SK-N-SH (cell line): Measurements from ENCODE around the gene PRB2. TPM values are rescaled to one million over a fixed set of nuclear protein-coding genes. Genes with fewer than 3 reads are reported as not detected.
"Not testable (repeated sequence)": the region's sequence is repeated elsewhere in the genome, so short reads cannot be mapped to it uniquely, and the experiment has no call there.

Experiments
- CTCF ChIA-PET: fragments of 300-600, 350-600 bp; formaldehyde crosslinking; extraction: SDS; loops from one replicate; lab custom pipeline; 2021; lab: Yijun Ruan, JAX
- POLR2A ChIA-PET: fragments of 350-600 bp; sonication (Branson Sonifier 250); formaldehyde crosslinking; extraction: SDS; loops from one replicate; lab custom pipeline; 2020; ENCODE audit warnings: antibody characterized with exemption, inconsistent platforms; lab: Yijun Ruan, JAX
- DNase-seq: peaks from one replicate; pipeline ENCODE4 v3.0.0; 2012
- H2AFZ ChIP-seq: fragments of 200-600 bp; sonication (generic); 2 replicates; pipeline ENCODE4 v1.8.1; 2016; ENCODE audit warnings: antibody characterized with exemption, mild to moderate bottlenecking, low read depth
- H3F3A ChIP-seq: fragments of 200-600 bp; sonication (generic); replicated peaks from 2 replicates; pipeline ENCODE3; 2016; ENCODE audit warnings: antibody characterized with exemption, mild to moderate bottlenecking; ENCODE audit not compliant: insufficient read depth
- H3K27ac ChIP-seq, 2 experiments: fragments of 200-500 bp in 1 of 2; fragments of 200-600 bp in 1 of 2; sonication (Bioruptor generic) in 1 of 2; sonication (generic), shearing (Covaris generic) in 1 of 2; 2 replicates each; pipeline versions ENCODE4 v1.5.1 to v1.6.1; 2014 to 2016; ENCODE audit warnings: low read depth in 2 of 2, inconsistent platforms in 1 of 2, low read length in 1 of 2, mild to moderate bottlenecking in 1 of 2, mixed read lengths in 1 of 2
- H3K27me3 ChIP-seq: fragments of 200-600 bp; sonication (generic), shearing (Covaris generic); 2 replicates; pipeline ENCODE4 v1.6.1; 2016; ENCODE audit warnings: mixed run types; ENCODE audit not compliant: insufficient read depth
- H3K36me3 ChIP-seq, 2 experiments: fragments of 200-500 bp in 1 of 2; fragments of 200-600 bp in 1 of 2; sonication (Bioruptor generic) in 1 of 2; sonication (generic) in 1 of 2; replicated peaks in 1 of 2; 2 replicates each; pipeline versions ENCODE3 to v1.5.1; 2014 to 2016; ENCODE audit warnings: low read length in 1 of 2, mild to moderate bottlenecking in 1 of 2; ENCODE audit not compliant: insufficient read depth in 2 of 2, control insufficient read depth in 1 of 2
- H3K4me1 ChIP-seq, 2 experiments: fragments of 200-500 bp in 1 of 2; fragments of 200-600 bp in 1 of 2; sonication (Bioruptor generic) in 1 of 2; sonication (generic), shearing (Covaris generic) in 1 of 2; 2 replicates each; pipeline versions ENCODE4 v1.5.1 to v1.6.1; 2014 to 2016; ENCODE audit warnings: low read depth in 1 of 2, low read length in 1 of 2, mixed run types in 1 of 2; ENCODE audit not compliant: insufficient read depth in 2 of 2, control insufficient read depth in 1 of 2
- H3K4me2 ChIP-seq: fragments of 200-600 bp; sonication (generic), shearing (Covaris generic); 2 replicates; pipeline ENCODE4 v1.6.1; 2017; ENCODE audit warnings: mixed run types
- H3K4me3 ChIP-seq, 2 experiments: fragments of 200-500 bp in 1 of 2; fragments of 200-600 bp in 1 of 2; sonication (Bioruptor generic) in 1 of 2; sonication (generic), shearing (Covaris generic) in 1 of 2; 2 replicates each; pipeline versions ENCODE4 v1.5.1 to v1.8.1; 2014 to 2016; ENCODE audit warnings: low read depth in 2 of 2, inconsistent platforms in 1 of 2, low read length in 1 of 2, mild to moderate bottlenecking in 1 of 2, mixed read lengths in 1 of 2, moderate library complexity in 1 of 2
- H3K79me2 ChIP-seq: fragments of 200-600 bp; sonication (generic); 2 replicates; pipeline ENCODE4 v1.8.1; 2017; ENCODE audit warnings: mild to moderate bottlenecking; ENCODE audit not compliant: insufficient read depth
- H3K9ac ChIP-seq: fragments of 200-600 bp; sonication (generic); 2 replicates; pipeline ENCODE4 v1.6.1; 2017; ENCODE audit warnings: mixed run types
- H3K9me2 ChIP-seq: fragments of 200-600 bp; sonication (generic); 2 replicates; pipeline ENCODE4 v1.6.1; 2017; ENCODE audit warnings: mixed run types
- H3K9me3 ChIP-seq: fragments of 200-600 bp; sonication (generic); 2 replicates; pipeline ENCODE4 v1.6.1; 2017; ENCODE audit warnings: mixed run types, mild to moderate bottlenecking, moderate library complexity
- H4K20me1 ChIP-seq: fragments of 200-600 bp; sonication (generic); 2 replicates; pipeline ENCODE4 v1.6.1; 2017; ENCODE audit warnings: mild to moderate bottlenecking, mixed run types; ENCODE audit not compliant: insufficient read depth
- FOSL2 ChIP-seq: IDR thresholded peaks from 2 replicates; pipeline ENCODE4 v1.4.0; 2012; ENCODE audit warnings: low read depth, mild to moderate bottlenecking, moderate library complexity, borderline replicate concordance
- JUND ChIP-seq: IDR thresholded peaks from 2 replicates; pipeline ENCODE4 v1.4.0; 2012
- MAX ChIP-seq: IDR thresholded peaks from 2 replicates; pipeline ENCODE4 v1.4.0; 2012; ENCODE audit warnings: low read depth
- MXI1 ChIP-seq: IDR thresholded peaks from 2 replicates; pipeline ENCODE4 v1.6.1; 2012; ENCODE audit warnings: mild to moderate bottlenecking, low read depth, low read length, improper control_type of control experiment
- NRF1 ChIP-seq: IDR thresholded peaks from 2 replicates; pipeline ENCODE4 v1.6.1; 2012; ENCODE audit warnings: low read depth, mild to moderate bottlenecking, low read length
- PBX3 ChIP-seq: IDR thresholded peaks from 2 replicates; pipeline ENCODE4; 2012
- RAD21 ChIP-seq: IDR thresholded peaks from 2 replicates; pipeline ENCODE4 v1.6.1; 2012; ENCODE audit warnings: mild to moderate bottlenecking, low read length
- REST ChIP-seq: IDR thresholded peaks from 2 replicates; pipeline ENCODE4 v1.6.1; 2012; ENCODE audit warnings: mild to moderate bottlenecking, low read depth, low read length, moderate library complexity
- RFX5 ChIP-seq: IDR thresholded peaks from 2 replicates; pipeline ENCODE4 v1.6.1; 2012; ENCODE audit warnings: mild to moderate bottlenecking, improper control_type of control experiment, low read length
- SMC3 ChIP-seq: IDR thresholded peaks from 2 replicates; pipeline ENCODE4 v1.6.1; 2012; ENCODE audit warnings: low read depth, low read length, improper control_type of control experiment
- TCF12 ChIP-seq: IDR thresholded peaks from 2 replicates; pipeline ENCODE4 v1.4.0; 2012
- USF2 ChIP-seq: fragments of 150-350 bp; IDR thresholded peaks from 2 replicates; pipeline ENCODE4 v1.6.1; 2017; ENCODE audit warnings: antibody characterized with exemption, low read length, low read depth, borderline replicate concordance
- ZBTB33 ChIP-seq: IDR thresholded peaks from 2 replicates; pipeline ENCODE4 v1.4.0; 2012; ENCODE audit warnings: low read depth, borderline replicate concordance
- WGBS: methylation state at CpG from one replicate; pipeline ENCODE4 v1.1.6; 2017; ENCODE audit warnings: low lambda C conversion rate; 5-methylcytosine and 5-hydroxymethylcytosine counted together
- polyA plus RNA-seq, 3 experiments: library from polyadenylated mRNA; depleted of rRNA; stranded (reverse); fragments of >200 nt; gene quantifications; 2 replicates each; pipeline ENCODE4 v1.2.3, GENCODE V29; 2012

Gene PRB2
- polyA plus RNA-seq, 1 of the 3 experiments (the other 2 are of a cell fraction): not detected

- H3K9me3 ChIP-seq, H3K4me2 ChIP-seq, H3K79me2 ChIP-seq, H3K4me3 ChIP-seq, H3K9ac ChIP-seq, H2AFZ ChIP-seq, H3K9me2 ChIP-seq, POLR2A ChIA-PET, CTCF ChIA-PET, DNase-seq, H3F3A ChIP-seq, H4K20me1 ChIP-seq, H3K4me1 ChIP-seq, H3K36me3 ChIP-seq, H3K27me3 ChIP-seq, H3K27ac ChIP-seq: not testable (repeated sequence)
- 2% methylated on average over 1 of the region's 1 CpG for WGBS
- TF ChIP-seq JUND (0 out of 2 replicates have a peak, but pooled peaks have one; percentile 6), FOSL2 (peak; percentile 8; the same call in 1 of the 2 replicates)
Measured at GRCh38 chr12:11360205-11360883, 35.0 kb downstream of the PRB2 start.

- DNase-seq, H2AFZ ChIP-seq, H3K27me3 ChIP-seq, H3K9me2 ChIP-seq, H3K79me2 ChIP-seq, H3F3A ChIP-seq, H4K20me1 ChIP-seq, H3K9me3 ChIP-seq, H3K4me3 ChIP-seq, H3K4me2 ChIP-seq, H3K4me1 ChIP-seq, POLR2A ChIA-PET, H3K36me3 ChIP-seq, CTCF ChIA-PET, H3K27ac ChIP-seq, H3K9ac ChIP-seq: not testable (repeated sequence)
- WGBS: 21% methylated on average over 2 of the region's 2 CpGs
Measured at GRCh38 chr12:11351736-11352135, 43.6 kb downstream of the PRB2 start.

- ChIA-PET POLR2A (no interaction called here), CTCF (interaction anchor here (0.9 kb wide), 1 partner anchor 9 kb away, joined by 3 read pairs; no protein-coding TSS in a partner anchor)
- 7% methylated on average over 9 of the region's 9 CpGs for WGBS
- Histone ChIP-seq H3K79me2 (no peaks in the 10 kb centered on the region), H3K27me3 (no peaks in the 10 kb centered on the region), H3K27ac (no peak overlapping the region), H3K9me3 (no peaks in the 10 kb centered on the region), H4K20me1 (no peaks in the 10 kb centered on the region), H3K4me1 (no peaks in the 10 kb centered on the region), H3K4me3 (no peak overlapping the region), H2AFZ (no peak overlapping the region), H3K9ac (no peak overlapping the region), H3K4me2 (no peak overlapping the region), H3F3A (no peaks in the 10 kb centered on the region), H3K36me3 (no peaks in the 10 kb centered on the region), H3K9me2 (no peaks in the 10 kb centered on the region)
- no peak for DNase-seq
- no peak for TF ChIP-seq REST
- no peak for TF ChIP-seq NRF1
- no peak for TF ChIP-seq MAX
- no peak for TF ChIP-seq SMC3
- no peak for TF ChIP-seq TCF12
- TF ChIP-seq ZBTB33: no peak
- TF ChIP-seq RAD21: no peak
- TF ChIP-seq USF2: no peak
- TF ChIP-seq MXI1: no peak
- no peak for TF ChIP-seq PBX3
- no peak for TF ChIP-seq RFX5
Measured at GRCh38 chr12:11348439-11348838, 46.9 kb downstream of the PRB2 start.
